ENCODE measurements around the gene PDE4D. TPM values are rescaled to one million over a fixed set of nuclear protein-coding genes. Genes with fewer than 3 reads are reported as not detected.

The PDE4D gene
- total RNA-seq, 2 experiments from 2014 or later: 68.5 to 69.8 TPM

DNA sequence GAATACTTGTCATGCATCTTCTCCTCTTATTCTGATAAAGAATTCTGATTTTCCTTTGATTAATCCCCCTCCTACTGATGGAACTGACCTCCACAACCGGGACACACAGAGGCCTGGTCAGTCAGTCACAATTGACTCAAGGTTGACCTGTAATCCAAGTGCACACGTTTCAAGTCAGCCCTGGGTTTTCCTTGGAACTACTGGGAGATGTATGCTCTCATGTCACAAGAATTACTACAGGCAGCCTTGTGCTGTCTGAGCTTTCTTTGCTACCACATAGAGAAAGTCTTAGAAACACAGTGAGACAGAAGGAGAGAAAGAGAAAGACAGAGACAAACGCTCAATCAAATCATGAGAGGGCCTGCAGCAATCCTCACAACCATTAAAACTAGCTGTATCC is 345.8 kb downstream of the PDE4D start:
- POLR2A ChIA-PET: no interaction called here
- ATAC-seq: no peak
- H3K4me1 Mint-ChIP-seq: no peaks in the 10 kb centered on the region
- H3K27me3 Mint-ChIP-seq: no peaks in the 10 kb centered on the region
- no peak overlapping the region for H3K27ac Mint-ChIP-seq
- intact Hi-C loops (cut with DNase I, micrococcal nuclease): no loop called here
- H3K9me3 Mint-ChIP-seq (ENCODE audit: low read depth): no peaks in the 10 kb centered on the region
- CTCF ChIA-PET: no interaction called here
- H3K36me3 Mint-ChIP-seq (ENCODE audit: low read depth): no peaks in the 10 kb centered on the region
- no peak overlapping the region for H3K4me3 Mint-ChIP-seq
- DNase-seq: no peak

DNA sequence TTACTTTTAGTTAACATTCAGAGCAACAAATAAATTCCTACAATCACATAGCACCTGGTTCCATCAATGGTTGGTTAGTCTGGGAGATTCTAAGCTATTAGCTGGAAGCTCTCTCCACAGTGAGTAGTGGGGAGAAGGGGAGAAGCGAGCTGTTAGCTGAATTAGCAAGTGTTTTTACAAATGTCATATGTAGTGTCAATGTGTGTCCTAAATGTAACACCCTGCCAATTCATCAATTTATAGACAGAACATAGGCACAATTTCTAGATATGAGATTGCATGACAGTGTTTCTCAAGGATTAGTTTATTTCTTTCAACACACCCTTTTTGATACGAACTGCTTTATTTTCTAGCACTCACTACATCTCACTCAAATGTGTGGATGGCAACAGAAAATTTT is 349.0 kb downstream of the PDE4D start:
- Mint-ChIP-seq H3K36me3 (ENCODE audit: low read depth) (no peaks in the 10 kb centered on the region), H3K4me1 (no peaks in the 10 kb centered on the region), H3K9me3 (ENCODE audit: low read depth) (no peaks in the 10 kb centered on the region), H3K4me3 (no peak overlapping the region), H3K27ac (no peak overlapping the region), H3K27me3 (no peaks in the 10 kb centered on the region)
- intact Hi-C loops (cut with DNase I, micrococcal nuclease): no loop called here
- ChIA-PET CTCF (interaction anchor here (1.0 kb wide), 1 partner anchor 9 kb away, joined by 3 read pairs; no protein-coding TSS in a partner anchor), POLR2A (no interaction called here)
- no peak for ATAC-seq
- DNase-seq: no peak

DNA sequence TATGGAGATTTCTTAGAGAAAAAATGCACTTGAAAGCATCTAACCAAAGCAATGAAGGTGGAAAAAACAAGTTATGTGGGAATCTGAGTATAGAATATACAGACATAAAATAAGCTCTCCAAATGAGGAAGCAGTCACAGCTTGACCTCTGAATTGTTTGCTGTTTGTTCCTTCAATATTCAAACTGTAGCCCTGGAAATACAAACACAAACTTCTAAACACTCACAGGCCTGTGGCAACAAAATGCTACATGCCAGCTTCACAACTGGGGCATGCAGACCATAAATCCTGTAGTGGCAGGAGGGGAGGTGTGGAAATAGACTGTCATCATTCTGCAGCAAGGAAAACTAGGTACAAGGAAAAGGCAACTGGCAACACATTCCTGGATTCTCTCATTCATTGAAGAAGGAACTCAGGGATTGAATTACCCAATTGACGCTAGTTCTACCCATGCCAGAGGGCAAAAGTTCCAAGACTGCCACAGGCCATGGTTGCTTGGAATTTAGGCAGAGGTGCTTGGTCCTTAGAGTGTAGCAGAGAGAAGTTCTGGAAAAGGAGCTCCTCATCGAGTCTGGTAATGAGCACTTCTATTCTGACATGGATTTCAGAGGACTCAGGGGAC is 349.6 kb downstream of the PDE4D start:
- H3K4me1 Mint-ChIP-seq: no peaks in the 10 kb centered on the region

GRCh38 chr5:59542851-59543820 is 350.4 kb downstream of the PDE4D start:
- Mint-ChIP-seq H3K4me3 (no peak overlapping the region), H3K27me3 (no peaks in the 10 kb centered on the region), H3K4me1 (no peaks in the 10 kb centered on the region), H3K36me3 (ENCODE audit: low read depth) (no peaks in the 10 kb centered on the region), H3K9me3 (ENCODE audit: low read depth) (no peaks in the 10 kb centered on the region), H3K27ac (no peak overlapping the region)
- CTCF ChIA-PET: no interaction called here
- intact Hi-C loops (cut with DNase I, micrococcal nuclease): no loop called here
- DNase-seq: no peak
- POLR2A ChIA-PET: no interaction called here
- ATAC-seq: no peak

More for the DNA sequence above, 349.6 kb downstream of the PDE4D start:
- Mint-ChIP-seq H3K27me3 (no peaks in the 10 kb centered on the region), H3K4me3 (no peak overlapping the region), H3K36me3 (ENCODE audit: low read depth) (no peaks in the 10 kb centered on the region), H3K9me3 (ENCODE audit: low read depth) (no peaks in the 10 kb centered on the region), H3K27ac (no peak overlapping the region)
- intact Hi-C loops (cut with DNase I, micrococcal nuclease): no loop called here
- ChIA-PET POLR2A (no interaction called here), CTCF (interaction anchor here (1.0 kb wide), 1 partner anchor 10 kb away, joined by 3 read pairs; no protein-coding TSS in a partner anchor)
- DNase-seq (no peak), ATAC-seq (no peak)

DNA sequence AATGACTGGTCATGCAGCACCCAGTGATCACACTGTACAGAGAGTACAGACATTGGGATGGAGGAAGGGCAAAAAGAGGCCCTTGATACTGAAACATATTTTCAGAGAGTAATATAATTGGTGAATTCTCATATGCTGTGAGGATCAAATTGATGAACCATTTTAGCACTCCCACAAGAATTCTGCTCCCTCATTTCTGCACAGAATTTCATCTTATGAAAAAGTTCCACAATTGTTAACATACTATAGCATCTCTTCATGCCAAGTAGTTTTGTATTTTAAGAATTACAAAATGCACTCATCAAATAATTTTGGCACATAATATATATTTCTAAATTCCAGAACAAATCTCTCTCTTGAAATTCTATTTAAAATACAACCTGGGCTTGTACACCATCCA is 351.2 kb downstream of the PDE4D start:
- CTCF ChIA-PET: no interaction called here
- H3K27ac Mint-ChIP-seq: no peak overlapping the region
- ATAC-seq (no peak), DNase-seq (no peak)
- no peaks in the 10 kb centered on the region for H3K36me3 Mint-ChIP-seq (ENCODE audit: low read depth)
- H3K4me1 Mint-ChIP-seq: no peaks in the 10 kb centered on the region
- POLR2A ChIA-PET: no interaction called here
- no peaks in the 10 kb centered on the region for H3K9me3 Mint-ChIP-seq (ENCODE audit: low read depth)
- H3K27me3 Mint-ChIP-seq: no peaks in the 10 kb centered on the region
- intact Hi-C loops (cut with DNase I, micrococcal nuclease): no loop called here
- H3K4me3 Mint-ChIP-seq: no peak overlapping the region

- ChIA-PET CTCF (no interaction called here), POLR2A (no interaction called here)
- Mint-ChIP-seq H3K4me1 (no peaks in the 10 kb centered on the region), H3K9me3 (ENCODE audit: low read depth) (peaks cover 2% of the 10 kb centered on the region), H3K4me3 (no peak overlapping the region), H3K27me3 (peaks cover 2% of the 10 kb centered on the region), H3K27ac (no peak overlapping the region), H3K36me3 (ENCODE audit: low read depth) (no peaks in the 10 kb centered on the region)
- DNase-seq (no peak), ATAC-seq (no peak)
- intact Hi-C loops (cut with DNase I, micrococcal nuclease): no loop called here
These were observed 353.2 kb downstream of the PDE4D start for GRCh38 chr5:59540366-59540765.

DNA sequence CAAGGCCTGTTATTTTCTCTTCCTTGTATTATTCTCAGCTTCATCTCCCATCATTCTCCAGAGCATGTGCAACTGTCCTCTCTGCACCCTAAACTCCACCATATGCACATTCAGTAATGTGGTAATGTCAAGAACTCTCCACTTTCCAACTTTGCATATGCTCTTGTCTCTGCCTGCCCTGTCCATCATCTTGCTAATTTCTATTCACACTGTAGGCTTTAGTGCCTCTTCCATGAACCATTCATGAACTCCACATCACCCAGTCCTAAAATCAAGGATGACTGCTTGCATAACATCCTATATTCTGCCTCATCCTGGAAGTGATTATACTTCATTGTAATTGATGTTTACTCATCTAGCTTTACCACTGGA is 354.8 kb downstream of the PDE4D start:
- Mint-ChIP-seq H3K9me3 (ENCODE audit: low read depth) (peaks cover 2% of the 10 kb centered on the region), H3K36me3 (ENCODE audit: low read depth) (no peaks in the 10 kb centered on the region), H3K27me3 (peaks cover 2% of the 10 kb centered on the region), H3K27ac (no peak overlapping the region), H3K4me3 (no peak overlapping the region), H3K4me1 (no peaks in the 10 kb centered on the region)
- POLR2A ChIA-PET: no interaction called here
- DNase-seq (no peak), ATAC-seq (no peak)
- CTCF ChIA-PET: no interaction called here
- intact Hi-C loops (cut with DNase I, micrococcal nuclease): no loop called here

DNA sequence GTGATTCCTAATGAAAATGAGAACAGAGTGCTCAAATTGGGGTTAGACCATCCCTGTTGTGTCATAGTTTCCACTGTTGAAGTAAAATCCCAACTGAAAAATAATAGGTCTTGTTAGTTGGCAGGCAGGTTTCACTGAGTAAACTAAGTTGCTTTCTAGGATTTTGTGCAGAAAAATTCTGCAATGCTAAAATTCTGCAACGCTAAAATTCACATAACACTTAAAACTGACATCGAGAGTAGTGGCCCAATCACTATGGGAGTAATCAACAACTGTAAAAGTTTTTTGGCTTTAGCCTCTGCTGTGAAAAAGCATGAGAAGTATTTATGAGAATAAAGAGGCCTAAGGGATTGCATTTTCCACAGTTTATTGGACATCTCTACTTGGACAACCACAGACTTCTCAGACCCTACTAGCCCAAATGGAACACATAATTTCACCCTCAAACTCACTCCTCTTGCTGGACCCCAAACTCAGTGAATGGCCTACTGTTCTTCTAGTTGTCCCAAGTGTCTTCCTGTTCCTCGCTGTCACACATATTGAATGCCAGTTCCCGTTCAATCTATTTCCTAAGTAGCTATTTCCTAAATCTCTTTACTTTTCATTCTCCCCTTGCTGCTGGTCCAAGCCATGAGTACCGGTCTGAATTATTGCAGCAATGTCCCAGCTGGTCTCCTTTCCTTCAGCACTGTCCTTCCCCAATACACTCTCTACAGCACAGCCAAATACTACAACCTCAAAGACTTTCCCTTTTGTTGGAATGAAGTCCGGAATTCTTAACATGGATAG is 355.4 kb downstream of the PDE4D start:
- intact Hi-C loops (cut with DNase I, micrococcal nuclease): no loop called here
- Mint-ChIP-seq H3K4me3 (no peak overlapping the region), H3K27ac (no peak overlapping the region), H3K36me3 (ENCODE audit: low read depth) (no peaks in the 10 kb centered on the region), H3K27me3 (peaks cover 2% of the 10 kb centered on the region), H3K9me3 (ENCODE audit: low read depth) (peaks cover 2% of the 10 kb centered on the region), H3K4me1 (no peaks in the 10 kb centered on the region)
- DNase-seq: no peak
- ATAC-seq: no peak
- ChIA-PET POLR2A (no interaction called here), CTCF (no interaction called here)

DNA sequence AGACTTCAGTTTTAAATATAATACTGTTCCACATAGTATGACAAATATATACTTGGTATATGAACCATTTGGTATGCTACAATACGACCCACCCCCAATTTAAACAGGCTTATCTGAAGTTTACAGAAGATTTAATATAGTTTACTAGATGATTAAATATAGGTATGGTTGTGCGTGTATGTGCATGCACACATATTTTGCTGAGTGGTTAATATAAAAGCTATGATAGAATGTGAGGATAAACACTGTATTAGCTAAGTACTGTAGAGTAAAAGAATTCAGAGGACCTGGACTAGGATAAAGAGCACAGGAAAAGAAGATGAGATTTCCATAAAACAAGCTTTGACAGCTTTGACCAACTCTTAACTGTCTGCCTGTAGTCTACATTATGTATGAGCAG is 356.7 kb downstream of the PDE4D start:
- Mint-ChIP-seq H3K27me3 (peaks cover 2% of the 10 kb centered on the region), H3K4me3 (no peak overlapping the region), H3K27ac (no peak overlapping the region), H3K4me1 (no peaks in the 10 kb centered on the region), H3K9me3 (ENCODE audit: low read depth) (peaks cover 2% of the 10 kb centered on the region), H3K36me3 (ENCODE audit: low read depth) (no peaks in the 10 kb centered on the region)
- DNase-seq (no peak), ATAC-seq (no peak)
- intact Hi-C loops (cut with DNase I, micrococcal nuclease): no loop called here
- POLR2A ChIA-PET: no interaction called here
- CTCF ChIA-PET: interaction anchor here (0.6 to 0.9 kb wide), 3 partner anchors 15 to 135 kb away, joined by 3 to 4 read pairs (median 3); no protein-coding TSS in a partner anchor

DNA sequence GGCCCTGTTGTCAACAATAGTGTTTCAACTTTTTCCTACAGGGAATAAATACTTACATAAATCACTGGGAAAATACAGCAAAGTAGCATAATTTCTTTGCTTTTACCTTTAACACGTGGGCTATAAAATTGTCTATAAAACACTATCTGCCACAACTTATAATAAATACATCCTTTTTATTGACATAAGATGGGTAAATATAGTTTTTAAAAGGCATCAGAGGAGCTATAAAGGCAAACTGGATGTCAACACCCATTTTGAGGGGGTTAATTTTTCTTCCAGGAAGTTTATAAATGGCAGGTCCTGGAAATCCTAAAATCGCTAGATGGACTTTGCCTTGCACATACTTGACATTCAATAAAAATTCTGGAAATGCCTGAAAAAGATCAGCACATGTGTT is 358.0 kb downstream of the PDE4D start:
- POLR2A ChIA-PET: no interaction called here
- intact Hi-C loops (cut with DNase I, micrococcal nuclease): no loop called here

GRCh38 chr5:59533730-59534108 is 359.8 kb downstream of the PDE4D start:
- no peaks in the 10 kb centered on the region for H3K4me1 Mint-ChIP-seq
- no peak overlapping the region for H3K4me3 Mint-ChIP-seq
- peaks cover 2% of the 10 kb centered on the region for H3K27me3 Mint-ChIP-seq
- no peak for ATAC-seq
- H3K9me3 Mint-ChIP-seq (ENCODE audit: low read depth): peaks cover 2% of the 10 kb centered on the region
- CTCF ChIA-PET: interaction anchor here (0.6 kb wide), 1 partner anchor 15 kb away, joined by 5 read pairs; no protein-coding TSS in a partner anchor
- H3K36me3 Mint-ChIP-seq (ENCODE audit: low read depth): no peaks in the 10 kb centered on the region
- intact Hi-C loops (cut with DNase I, micrococcal nuclease): no loop called here
- DNase-seq: no peak
- POLR2A ChIA-PET: no interaction called here
- H3K27ac Mint-ChIP-seq: no peak overlapping the region

More for the DNA sequence above, 358.0 kb downstream of the PDE4D start:
- Mint-ChIP-seq H3K27ac (no peak overlapping the region), H3K9me3 (ENCODE audit: low read depth) (peaks cover 2% of the 10 kb centered on the region), H3K4me3 (no peak overlapping the region), H3K4me1 (no peaks in the 10 kb centered on the region), H3K36me3 (ENCODE audit: low read depth) (no peaks in the 10 kb centered on the region), H3K27me3 (peaks cover 2% of the 10 kb centered on the region)
- no peak for DNase-seq
- CTCF ChIA-PET: no interaction called here
- ATAC-seq: no peak

Data from activated CD4-positive, alpha-beta T cell treated with anti-CD3 and anti-CD28 coated beads for 36 hours (primary cell).